ENCODE results near the gene IL18R1.

Gene IL18R1

DNA sequence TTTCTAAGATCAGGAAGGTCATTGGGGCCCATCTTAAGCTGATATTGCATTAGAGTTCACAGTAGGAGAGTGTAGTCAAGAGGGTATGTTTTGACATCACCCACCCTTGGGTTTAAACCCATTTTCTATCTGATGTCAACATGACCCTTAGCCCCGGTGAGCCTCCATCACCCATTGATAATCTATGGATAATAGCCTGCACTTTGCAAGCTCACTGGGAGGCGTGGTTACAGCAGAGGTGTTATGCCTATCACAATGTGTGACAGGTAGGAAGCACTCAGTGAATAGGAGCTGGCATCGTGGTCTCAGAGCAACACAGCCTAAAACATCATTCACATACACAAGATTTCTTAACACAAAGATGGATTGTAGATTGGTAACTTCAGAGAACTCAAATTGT is 88.6 kb downstream of the IL18R1 start:
- no peak for TF ChIP-seq EZH2phosphoT487 (conservative IDR thresholded peaks at IDR 0.05; ENCODE audit: low read length)
- TF ChIP-seq, protein P1, sequence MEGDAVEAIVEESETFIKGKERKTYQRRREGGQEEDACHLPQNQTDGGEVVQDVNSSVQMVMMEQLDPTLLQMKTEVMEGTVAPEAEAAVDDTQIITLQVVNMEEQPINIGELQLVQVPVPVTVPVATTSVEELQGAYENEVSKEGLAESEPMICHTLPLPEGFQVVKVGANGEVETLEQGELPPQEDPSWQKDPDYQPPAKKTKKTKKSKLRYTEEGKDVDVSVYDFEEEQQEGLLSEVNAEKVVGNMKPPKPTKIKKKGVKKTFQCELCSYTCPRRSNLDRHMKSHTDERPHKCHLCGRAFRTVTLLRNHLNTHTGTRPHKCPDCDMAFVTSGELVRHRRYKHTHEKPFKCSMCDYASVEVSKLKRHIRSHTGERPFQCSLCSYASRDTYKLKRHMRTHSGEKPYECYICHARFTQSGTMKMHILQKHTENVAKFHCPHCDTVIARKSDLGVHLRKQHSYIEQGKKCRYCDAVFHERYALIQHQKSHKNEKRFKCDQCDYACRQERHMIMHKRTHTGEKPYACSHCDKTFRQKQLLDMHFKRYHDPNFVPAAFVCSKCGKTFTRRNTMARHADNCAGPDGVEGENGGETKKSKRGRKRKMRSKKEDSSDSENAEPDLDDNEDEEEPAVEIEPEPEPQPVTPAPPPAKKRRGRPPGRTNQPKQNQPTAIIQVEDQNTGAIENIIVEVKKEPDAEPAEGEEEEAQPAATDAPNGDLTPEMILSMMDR (IDR thresholded peaks at IDR 0.05; ENCODE audit: insufficient read depth, low read length, poor library complexity, severe bottlenecking) = no peak
- Histone ChIP-seq H4K20me1 (ENCODE audit: low read depth, low read length) (no peaks in the 10 kb centered on the region), H3K9me3 (ENCODE audit: insufficient read depth, low read length) (no peaks in the 10 kb centered on the region), H3K4me3 (ENCODE audit: insufficient read depth, low read length, poor library complexity, severe bottlenecking) (no peak overlapping the region), H3K9me2 (replicated peaks; ENCODE audit: insufficient read depth, low read length) (no peaks in the 10 kb centered on the region), H2AFZ (ENCODE audit: low read depth, low read length, severe bottlenecking) (no peak overlapping the region), H3K27me3 (ENCODE audit: low read length) (no peaks in the 10 kb centered on the region), H3F3A (ENCODE audit: insufficient read depth) (no peaks in the 10 kb centered on the region), H3K27ac (ENCODE audit: low read depth, low read length) (no peak overlapping the region), H3K9ac (ENCODE audit: low read length) (no peak overlapping the region), H3K4me2 (ENCODE audit: low read depth, low read length, poor library complexity, severe bottlenecking) (no peak overlapping the region), H3K36me3 (ENCODE audit: low read length) (no peaks in the 10 kb centered on the region), H3K79me2 (ENCODE audit: insufficient read depth, low read length) (no peaks in the 10 kb centered on the region)

DNA sequence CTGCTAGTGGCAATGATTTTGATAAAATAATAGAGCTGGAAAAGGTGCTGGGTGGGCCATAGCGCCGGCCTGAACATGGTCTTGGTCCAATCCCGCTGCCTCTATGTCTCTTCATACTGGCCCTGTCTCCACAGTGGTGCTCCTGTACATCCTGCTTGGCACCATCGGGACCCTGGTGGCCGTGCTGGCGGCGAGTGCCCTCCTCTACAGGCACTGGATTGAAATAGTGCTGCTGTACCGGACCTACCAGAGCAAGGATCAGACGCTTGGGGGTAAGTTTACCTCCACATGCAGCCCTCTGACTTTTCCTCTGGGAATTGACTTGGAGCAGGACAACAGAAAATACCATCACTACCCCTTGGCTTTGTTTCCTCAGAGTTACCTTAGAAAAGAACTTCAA is 91.3 kb downstream of the IL18R1 start:
- TF ChIP-seq, protein P1 (IDR thresholded peaks at IDR 0.05; ENCODE audit: insufficient read depth, low read length, poor library complexity, severe bottlenecking) = no peak
- TF ChIP-seq EZH2phosphoT487 (conservative IDR thresholded peaks at IDR 0.05; ENCODE audit: low read length) = no peak
- H3K36me3 ChIP-seq (ENCODE audit: low read length) = no peaks in the 10 kb centered on the region
- H3F3A ChIP-seq (ENCODE audit: insufficient read depth) = no peaks in the 10 kb centered on the region
- no peaks in the 10 kb centered on the region for H3K9me2 ChIP-seq (replicated peaks; ENCODE audit: insufficient read depth, low read length)
- no peaks in the 10 kb centered on the region for H3K27me3 ChIP-seq (ENCODE audit: low read length)
- H3K27ac ChIP-seq (ENCODE audit: low read depth, low read length) = no peak overlapping the region
- H3K79me2 ChIP-seq (ENCODE audit: insufficient read depth, low read length) = no peaks in the 10 kb centered on the region
- H3K9ac ChIP-seq (ENCODE audit: low read length) = no peak overlapping the region
- H3K4me2 ChIP-seq (ENCODE audit: low read depth, low read length, poor library complexity, severe bottlenecking) = no peak overlapping the region
- no peak overlapping the region for H3K4me3 ChIP-seq (ENCODE audit: insufficient read depth, low read length, poor library complexity, severe bottlenecking)
- H4K20me1 ChIP-seq (ENCODE audit: low read depth, low read length) = no peaks in the 10 kb centered on the region
- H2AFZ ChIP-seq (ENCODE audit: low read depth, low read length, severe bottlenecking) = no peak overlapping the region
- no peaks in the 10 kb centered on the region for H3K9me3 ChIP-seq (ENCODE audit: insufficient read depth, low read length)
